ENCODE data around the gene BICD2.

- no peak for TF ChIP-seq CTCF (IDR thresholded peaks at IDR 0.05)
- TF ChIP-seq ZFX (IDR thresholded peaks at IDR 0.05; ENCODE audit: borderline replicate concordance): no peak
These were observed 42.6 kb upstream of the BICD2 start for GRCh38 chr9:92807031-92807756.

Measured in 22Rv1 (cell line).